Activated CD4-positive, alpha-beta T cell treated with anti-CD3 and anti-CD28 coated beads, Interleukin-2, Interleukin-4, amounts not matched to agents 100 ng/mL and 50 ng/mL, durations not matched to agents 16 hours and 8 hours (primary cell): Measurements from ENCODE around the gene TSKS.
A peak's percentile ranks its signal among the peaks of the same experiment; 100 is the strongest.

Experiments used
- DNase-seq: peaks from one replicate; pipeline ENCODE4 v3.0.0-alpha.2; 2020; ENCODE audit warnings: low spot score

Gene TSKS

GRCh38 chr19:49716154-49716553 is 47.0 kb downstream of the TSKS start:
- DNase-seq, result peak; percentile 3

GRCh38 chr19:49713236-49713845 is 49.8 kb downstream of the TSKS start:
- DNase-seq, result no peak

DNA sequence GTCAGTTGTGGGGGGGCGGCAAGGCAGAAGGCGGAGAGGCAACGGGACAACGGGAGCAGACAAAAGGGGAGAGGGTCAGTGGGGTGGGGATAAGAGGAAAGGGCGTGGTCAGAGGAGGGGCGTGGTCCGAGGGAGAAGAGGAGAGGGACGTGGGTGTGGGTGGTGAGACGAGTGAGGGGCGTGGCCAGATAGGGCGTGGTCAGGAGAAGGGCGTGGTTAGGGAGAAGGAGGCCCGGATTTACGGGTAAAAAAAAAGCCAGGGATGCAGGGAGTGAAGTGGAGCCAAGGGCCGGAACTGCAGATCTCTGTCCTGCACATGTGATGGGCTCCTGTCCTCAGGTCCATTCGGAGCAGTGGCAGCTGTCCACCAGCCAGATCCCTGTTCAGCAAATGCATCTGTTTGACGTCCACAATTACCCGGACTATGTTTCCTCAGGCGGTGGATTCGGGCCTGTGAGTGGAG is 50.7 kb downstream of the TSKS start:
- no peak for DNase-seq

GRCh38 chr19:49710372-49710951 is 52.6 kb downstream of the TSKS start:
- no peak for DNase-seq

DNA sequence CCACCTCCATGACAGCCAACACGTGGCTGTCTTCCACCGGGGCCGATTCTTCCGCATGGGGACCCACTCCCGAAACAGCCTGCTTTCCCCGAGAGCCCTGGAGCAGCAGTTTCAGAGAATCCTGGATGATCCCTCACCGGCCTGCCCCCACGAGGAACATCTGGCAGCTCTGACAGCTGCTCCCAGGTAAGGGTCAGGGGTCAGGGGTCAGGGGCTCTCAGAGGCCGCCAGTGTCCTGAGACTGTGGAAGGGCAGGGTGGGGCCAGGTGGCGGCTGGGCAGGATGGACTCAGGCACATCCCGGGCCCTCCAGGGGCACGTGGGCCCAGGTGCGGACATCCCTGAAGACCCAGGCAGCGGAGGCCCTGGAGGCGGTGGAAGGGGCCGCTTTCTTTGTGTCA is 57.2 kb downstream of the TSKS start:
- no peak for DNase-seq

DNA sequence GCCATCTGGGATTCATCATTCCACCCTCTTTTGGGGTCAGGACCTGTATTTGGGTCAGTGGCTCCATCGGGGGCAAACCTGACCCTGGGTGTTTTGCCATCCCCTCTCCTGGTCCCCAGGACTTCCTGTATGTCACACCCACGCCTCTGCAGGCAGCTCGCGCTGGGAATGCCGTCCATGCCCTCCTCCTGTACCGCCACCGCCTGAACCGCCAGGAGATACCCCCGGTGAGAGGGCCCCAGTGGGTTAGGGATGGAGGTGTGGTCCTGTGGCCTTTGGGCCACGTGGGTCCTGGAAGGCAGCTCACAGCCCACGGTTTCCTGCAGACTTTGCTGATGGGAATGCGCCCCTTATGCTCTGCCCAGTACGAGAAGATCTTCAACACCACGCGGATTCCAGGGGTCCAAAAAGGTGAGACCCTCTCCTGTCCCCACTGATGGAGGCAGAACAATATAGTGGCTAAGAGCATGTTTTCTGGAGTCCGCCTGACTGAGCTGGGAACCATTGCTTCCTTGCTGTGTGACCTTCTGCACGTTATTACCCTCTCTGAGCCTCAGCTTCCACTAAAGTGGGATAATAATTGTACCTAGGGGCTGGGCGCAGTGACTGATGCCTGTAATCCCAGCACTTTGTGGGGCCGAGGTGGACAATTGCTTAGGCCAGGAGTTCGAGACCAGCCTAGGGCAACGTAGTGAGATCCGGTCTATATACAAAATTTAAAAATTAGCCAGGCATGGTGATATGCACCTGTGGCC is 58.0 kb downstream of the TSKS start:
- DNase-seq, result no peak

GRCh38 chr19:49701271-49701786 is 61.8 kb downstream of the TSKS start:
- no peak for DNase-seq

- no peak for DNase-seq
These were observed 62.5 kb downstream of the TSKS start for GRCh38 chr19:49700563-49700962.

DNA sequence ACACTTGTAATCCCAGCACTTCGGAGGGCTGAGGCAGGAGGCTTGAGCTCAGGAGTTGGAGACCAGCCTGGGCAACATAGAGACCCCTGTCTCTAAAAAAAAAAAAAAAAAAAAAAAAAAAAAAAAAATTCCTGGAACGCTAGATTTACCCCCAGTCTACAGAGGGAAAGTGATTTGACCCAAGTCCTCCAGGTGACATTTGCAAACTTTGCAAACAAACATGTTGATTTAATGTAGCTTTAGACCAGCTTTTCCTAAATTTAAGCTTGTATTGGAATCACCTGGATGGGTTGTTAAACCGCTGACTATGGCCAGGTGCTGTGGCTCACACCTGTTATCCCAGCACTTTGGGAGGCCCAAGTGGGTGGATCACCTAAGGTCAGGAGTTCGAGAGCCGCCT is 63.7 kb downstream of the TSKS start:
- no peak for DNase-seq

GRCh38 chr19:49696865-49697264 is 66.2 kb downstream of the TSKS start:
- DNase-seq, result no peak

DNA sequence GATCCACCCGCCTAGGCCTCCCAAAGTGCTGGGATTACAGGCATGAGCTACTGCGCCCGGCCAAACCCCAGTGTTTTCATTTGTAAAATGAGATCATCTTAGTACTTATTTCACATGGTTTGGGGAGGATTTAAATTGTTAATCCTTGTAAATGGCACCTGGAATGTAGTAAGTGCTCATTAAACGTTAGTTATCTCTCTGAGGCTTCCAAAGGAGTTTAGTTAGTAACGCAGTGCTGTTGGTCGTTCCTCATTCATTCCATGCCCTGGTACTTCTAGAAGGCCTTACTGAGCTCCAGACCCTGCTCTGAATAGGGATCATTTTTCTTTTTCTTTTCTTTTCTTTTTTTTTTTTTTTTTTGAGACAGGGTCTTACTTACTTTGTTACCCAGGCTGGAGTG is 67.0 kb downstream of the TSKS start:
- no peak for DNase-seq

DNA sequence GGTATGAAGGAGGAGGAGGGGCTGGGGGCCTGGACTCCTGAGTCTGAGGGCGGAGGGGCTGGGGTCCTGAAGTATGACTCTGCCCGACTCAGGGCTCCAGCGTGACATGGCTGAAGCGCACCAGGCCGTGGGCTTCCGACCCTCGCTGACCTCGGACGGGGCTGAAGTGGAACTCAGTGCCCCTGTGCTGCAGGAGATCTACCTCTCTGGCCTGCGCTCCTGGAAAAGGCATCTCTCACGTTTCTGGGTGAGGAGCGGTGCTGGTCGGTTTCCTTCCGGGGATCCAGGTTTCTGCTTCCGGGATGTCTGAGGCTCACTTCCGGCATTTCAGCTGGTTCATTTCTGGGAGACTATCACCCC is 71.0 kb downstream of the TSKS start:
- DNase-seq, result no peak

- DNase-seq, result no peak
These were observed 71.6 kb downstream of the TSKS start for GRCh38 chr19:49691243-49692146.

DNA sequence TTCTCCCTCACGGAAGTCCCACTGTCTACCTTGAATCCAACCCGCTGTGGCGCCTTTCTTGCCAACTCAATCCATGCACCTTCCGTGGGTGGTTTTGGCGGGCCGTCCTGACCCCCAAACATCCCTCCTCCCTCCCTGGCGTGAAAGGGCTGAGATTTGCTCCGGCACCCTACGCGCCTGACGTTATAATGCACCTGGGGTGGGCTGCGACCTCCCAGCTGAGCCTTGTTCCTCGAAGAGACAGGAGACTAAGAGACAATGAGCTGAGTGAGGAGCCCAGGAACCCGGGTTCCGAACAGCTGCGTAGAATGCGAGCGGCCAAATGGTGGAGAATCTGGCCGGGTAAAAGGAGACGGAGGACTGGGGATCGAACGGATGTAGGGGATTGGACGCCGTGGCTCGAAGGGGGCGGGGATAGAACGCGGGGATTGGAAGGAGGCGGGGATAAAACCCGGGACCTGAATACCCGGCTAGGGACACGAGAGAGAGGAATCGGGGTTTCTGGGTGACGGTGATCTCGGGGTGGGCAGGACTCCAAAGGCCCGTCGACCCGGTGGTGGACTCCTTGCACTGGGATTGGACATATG is 72.4 kb downstream of the TSKS start, which contains the start of gene CPT1C:
CPT1C (plus strand) TSS at position 461 of the 587 bp plus-strand sequence. CDS start 1,137 bp downstream, outside the sequence.
- DNase-seq, result peak; percentile 53

- no peak for DNase-seq
These were observed 72.9 kb downstream of the TSKS start for GRCh38 chr19:49690079-49690655.
